SH-SY5Y (cell line): ENCODE measurements around the gene ATG13.

ENCODE experiments used
- GATA2 ChIP-seq: IDR thresholded peaks from 2 replicates; pipeline ENCODE4 v1.6.1; 2011; ENCODE audit warnings: mild to moderate bottlenecking, low read depth, low read length
- GATA3 ChIP-seq: IDR thresholded peaks from 2 replicates; pipeline ENCODE4 v1.6.1; 2011; ENCODE audit warnings: low read depth, mild to moderate bottlenecking, low read length, moderate library complexity

The ATG13 gene

DNA sequence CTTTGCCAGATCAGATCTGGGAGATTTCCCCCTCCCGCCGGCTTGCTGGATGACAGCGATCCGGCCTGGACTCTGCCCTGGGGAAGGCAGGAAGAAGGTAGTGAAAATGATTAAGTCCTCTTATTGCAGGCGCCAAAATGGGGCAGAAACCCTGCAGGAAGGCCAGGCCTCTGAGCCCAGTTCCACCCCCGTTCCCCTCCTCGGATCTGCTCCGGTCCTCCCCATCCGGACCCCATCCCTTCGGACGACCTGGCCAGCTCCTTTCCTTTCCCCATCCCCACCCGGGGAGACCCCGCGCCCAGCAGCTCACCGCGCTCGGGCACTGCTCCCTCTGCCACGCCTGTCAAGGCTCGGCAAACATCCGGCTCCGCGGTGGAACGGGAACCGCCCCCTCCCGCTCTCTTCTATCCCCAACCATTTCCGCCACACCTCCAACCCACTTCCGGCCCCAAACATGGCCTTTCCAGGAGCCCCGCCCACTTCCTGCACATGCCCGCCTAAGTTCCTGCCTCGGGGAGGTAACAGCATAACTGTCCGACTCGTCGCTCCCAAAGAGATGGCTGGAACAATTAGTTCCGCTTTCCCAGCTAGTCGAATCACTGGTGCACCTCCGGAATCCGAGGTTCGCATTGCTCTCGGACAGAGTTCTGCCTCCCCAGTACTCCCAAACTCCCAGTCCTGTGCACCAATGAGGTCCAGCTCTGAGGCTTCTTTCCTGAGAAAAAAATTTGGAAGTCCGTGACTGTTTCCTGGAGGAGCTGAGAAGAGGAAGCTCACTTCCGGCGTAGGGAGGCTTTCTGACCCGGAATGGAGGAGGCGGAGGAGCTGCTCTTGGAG, 83.1 kb downstream of the ATG13 start, which contains the start of the genes ARHGAP1 and ZNF408:
Gene ARHGAP1, minus strand, starts transcription at position 379 of the 837 bp plus-strand sequence. CDS start 4,512 bp downstream, outside the sequence.
Gene ZNF408, plus strand, starts transcription at position 791 of the 837 bp plus-strand sequence. Its CDS starts 17 bp downstream, at position 808.
- no peak for TF ChIP-seq GATA2
- no peak for TF ChIP-seq GATA3

DNA sequence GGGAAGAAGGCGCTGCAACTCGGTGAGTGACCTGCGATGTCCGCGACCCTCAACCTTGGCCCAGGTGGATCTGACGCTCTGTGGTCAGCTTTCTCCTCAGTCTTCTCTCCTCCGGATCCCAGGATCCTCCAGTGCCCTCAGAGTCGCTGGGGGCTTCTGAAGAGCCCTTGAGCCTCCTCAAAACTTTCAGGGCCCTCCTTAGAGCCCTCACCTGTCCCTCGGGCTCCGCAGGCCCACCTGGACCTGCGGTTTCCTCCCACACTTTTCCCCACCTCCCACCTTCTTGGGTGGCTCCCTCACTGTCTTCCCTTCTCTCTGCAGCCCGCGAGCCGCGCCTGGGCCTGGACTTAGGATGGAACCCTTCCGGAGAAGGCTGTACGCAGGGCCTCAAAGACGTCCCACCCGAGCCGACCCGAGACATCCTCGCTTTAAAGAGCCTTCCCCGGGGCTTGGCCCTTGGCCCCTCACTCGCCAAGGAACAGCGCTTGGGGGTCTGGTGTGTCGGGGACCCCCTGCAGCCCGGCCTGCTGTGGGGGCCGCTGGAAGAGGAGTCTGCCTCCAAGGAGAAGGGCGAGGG, 83.8 kb downstream of the ATG13 start:
- TF ChIP-seq GATA2 (no peak), GATA3 (no peak)

DNA sequence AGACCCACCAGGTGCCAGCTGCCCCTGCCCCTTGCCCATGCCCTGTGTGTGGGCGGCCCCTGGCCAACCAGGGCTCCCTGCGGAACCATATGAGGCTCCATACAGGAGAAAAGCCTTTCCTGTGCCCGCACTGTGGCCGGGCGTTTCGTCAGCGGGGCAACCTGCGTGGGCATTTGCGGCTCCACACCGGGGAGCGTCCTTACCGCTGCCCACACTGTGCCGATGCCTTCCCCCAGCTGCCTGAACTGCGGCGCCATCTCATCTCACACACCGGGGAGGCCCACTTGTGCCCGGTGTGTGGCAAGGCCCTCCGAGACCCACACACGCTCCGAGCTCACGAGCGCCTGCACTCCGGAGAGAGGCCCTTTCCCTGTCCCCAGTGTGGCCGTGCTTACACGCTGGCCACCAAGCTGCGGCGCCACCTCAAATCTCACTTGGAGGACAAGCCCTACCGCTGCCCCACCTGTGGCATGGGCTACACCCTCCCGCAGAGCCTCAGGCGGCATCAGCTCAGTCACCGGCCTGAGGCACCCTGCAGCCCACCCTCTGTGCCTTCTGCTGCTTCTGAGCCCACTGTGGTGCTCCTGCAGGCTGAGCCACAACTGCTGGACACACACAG, 87.8 kb downstream of the ATG13 start:
- no peak for TF ChIP-seq GATA3
- TF ChIP-seq GATA2: no peak

DNA sequence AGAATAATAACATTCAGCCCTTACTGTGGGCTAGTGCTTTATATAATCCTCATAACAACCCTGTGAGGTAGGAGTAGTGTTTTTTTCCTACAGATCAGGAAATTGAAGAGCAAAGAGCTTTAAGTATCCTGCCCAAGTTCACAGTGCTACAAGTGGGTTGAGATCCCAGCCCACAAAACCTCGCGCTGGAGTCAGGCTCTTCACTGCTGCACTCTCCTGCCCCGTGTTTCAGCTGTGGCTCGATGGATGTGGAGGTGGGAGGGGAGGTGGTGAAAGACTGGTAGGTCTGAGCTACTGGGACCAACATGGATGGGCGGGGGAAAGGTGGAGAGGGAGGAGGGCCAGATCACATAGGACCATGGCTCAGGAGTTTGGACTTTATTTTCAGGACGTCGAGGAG, 89.5 kb downstream of the ATG13 start:
- no peak for TF ChIP-seq GATA2
- no peak for TF ChIP-seq GATA3

DNA sequence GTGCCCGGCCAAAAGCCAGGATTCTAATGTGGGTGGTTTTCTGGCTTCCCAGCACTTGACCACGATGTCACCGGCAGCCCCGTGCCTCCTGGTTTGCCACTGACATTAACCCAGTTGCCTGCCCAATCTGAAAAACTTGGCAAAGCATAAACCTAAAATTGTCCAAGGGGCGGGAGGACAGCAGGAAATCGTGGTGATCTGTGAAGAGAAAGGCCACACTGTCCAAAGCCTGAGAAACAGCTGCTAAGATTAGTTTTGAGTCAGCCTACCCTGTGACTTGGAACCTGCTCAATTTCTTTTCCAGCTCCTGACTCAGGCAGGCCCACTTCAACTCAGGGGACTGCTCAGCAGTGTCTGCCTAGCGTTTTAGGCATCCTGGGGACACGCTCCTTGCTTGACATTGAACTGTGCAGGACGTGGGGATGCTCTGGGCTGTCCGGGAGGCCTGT, 93.5 kb downstream of the ATG13 start:
- TF ChIP-seq GATA2 (no peak), GATA3 (no peak)

DNA sequence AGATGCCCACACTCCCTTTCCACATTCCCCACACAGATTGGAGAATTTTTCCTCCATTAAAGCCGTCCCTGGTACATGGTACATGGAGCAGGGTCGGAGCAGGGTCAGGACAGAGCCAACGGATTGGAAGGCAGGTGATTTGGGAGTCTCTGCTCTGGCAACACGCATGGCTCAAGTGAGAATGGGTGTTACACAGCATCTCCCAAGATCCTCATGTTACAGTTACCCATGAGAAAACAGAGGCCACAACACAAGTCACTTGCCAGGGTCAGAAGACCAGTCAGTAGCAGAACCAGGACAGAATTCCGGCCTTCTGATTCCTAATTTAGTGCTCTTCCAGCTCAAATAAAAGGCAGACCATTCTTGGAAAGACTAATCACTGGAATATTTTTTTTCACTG, 94.0 kb downstream of the ATG13 start:
- TF ChIP-seq GATA2 (no peak), GATA3 (no peak)

DNA sequence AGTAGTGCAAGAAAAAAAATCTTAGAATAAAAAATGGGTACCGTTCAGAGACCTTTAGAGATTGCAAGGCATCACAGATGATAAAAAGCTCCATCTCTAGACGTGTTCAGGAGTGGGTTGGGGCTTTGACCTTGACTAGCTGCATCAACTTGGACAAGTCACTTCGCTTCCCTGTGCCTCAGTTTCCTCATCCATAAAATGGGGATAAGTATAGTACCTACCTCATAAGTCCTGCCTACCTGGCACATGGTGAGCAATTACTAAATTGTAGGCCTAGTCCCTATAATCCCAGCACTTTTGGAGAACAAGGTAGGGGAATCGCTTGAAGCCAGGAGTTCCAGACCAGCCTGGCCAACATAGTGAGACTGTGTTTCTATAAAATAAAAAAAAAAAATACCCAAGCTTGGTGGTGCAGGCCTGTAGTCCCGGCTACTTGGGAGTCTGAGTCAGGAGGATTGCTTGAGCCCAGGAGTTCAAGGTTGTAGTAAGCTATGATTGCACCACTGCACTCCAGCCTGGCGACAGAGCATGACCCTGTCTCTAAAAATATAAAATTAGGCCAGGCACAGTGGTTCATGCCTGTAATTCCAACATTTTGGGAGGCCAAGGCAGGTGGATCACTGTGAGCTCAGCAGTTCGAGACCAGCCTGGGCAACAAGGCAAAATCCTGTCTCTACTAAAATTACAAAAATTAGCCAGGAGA, 95.7 kb downstream of the ATG13 start:
- TF ChIP-seq GATA3: no peak
- no peak for TF ChIP-seq GATA2

DNA sequence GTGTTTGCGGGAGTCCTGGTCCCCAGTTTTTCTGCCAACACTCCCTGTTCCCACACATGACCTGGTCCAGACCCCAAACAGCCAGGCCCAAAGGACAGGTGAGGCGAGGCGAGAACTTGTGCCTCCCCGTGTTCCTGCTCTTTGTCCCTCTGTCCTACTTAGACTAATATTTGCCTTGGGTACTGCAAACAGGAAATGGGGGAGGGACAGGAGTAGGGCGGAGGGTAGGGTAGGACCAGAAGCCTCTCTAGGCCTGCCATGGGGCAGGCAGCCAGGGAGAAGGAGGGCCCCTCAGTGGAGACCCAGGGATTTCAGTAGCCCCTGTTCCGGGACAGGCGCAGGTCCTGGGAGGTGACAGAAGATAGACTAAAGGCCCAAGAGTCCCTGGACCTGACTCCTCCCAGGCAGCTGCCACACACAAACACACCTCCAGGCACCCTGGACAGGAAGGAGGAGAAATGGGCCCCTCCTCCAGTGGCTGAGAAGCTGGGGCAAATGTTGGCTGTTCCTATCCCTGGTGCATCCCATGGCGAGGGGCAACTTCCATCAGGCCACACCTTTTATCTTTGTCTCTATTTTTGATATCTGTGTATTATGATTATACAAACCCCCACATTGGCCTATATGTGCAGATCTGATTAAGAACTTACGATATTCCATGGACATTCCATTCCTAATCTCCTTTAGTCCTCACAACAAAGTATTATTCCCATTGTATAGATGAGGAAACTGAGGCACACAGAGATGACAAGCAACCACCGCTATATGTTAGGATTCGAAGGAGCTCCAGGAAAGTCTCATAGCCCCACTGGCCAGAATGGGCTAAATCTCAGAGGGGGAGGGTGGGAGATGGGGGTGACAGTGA, 101.0 kb downstream of the ATG13 start:
- no peak for TF ChIP-seq GATA3
- TF ChIP-seq GATA2: no peak

DNA sequence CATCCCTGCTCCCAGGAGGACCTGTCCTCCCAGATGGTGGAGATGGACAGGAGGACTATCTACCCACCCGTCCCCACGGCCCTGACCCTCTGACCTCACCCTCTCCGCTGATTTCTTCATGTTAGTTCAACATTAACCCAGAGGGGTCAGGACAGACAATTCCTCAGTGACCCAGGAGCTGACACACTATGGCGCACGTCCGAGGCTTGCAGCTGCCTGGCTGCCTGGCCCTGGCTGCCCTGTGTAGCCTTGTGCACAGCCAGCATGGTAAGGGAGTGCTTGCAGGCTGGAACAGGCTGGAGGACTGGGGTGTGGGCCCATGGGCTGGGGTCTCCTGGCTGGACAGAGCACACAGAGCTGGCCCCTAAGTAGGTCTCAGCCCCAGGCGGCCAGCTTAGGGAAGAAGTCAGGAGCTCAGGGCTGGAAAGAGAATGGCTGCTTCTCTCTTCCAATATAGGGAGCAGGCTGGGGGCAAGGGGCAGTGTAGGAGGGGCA, 101.7 kb downstream of the ATG13 start, which contains the start of gene F2:
Gene F2, plus strand, starts transcription at position 166 of the 495 bp plus-strand sequence. Its CDS starts 23 bp downstream, at position 189.
- TF ChIP-seq GATA2 (no peak), GATA3 (no peak)

DNA sequence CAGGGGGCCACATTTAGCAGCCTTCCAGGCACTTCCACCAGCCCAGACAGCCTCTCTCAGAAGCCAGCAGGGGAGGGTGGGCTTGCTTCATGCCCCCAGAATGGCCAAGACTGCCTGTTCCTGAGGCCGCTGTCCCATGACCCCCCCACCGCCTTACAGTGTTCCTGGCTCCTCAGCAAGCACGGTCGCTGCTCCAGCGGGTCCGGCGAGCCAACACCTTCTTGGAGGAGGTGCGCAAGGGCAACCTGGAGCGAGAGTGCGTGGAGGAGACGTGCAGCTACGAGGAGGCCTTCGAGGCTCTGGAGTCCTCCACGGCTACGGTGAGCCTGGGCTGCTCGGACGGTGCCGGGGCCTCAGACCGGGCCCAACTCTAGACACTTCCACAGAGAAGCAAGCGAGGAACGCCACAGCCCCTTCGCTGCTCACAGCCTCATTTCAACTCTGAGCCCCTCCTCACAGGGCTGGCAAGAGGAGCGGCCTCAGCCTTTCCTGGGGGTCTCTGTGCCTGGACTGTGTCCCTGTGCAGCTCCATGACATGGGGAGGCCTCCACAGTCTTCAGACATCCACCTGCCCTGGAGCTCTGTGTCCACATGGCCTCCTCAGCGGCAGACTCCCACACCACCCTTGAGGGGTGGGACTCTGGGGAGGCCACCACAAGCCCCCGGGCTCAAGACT, 102.3 kb downstream of the ATG13 start:
- TF ChIP-seq GATA2 (no peak), GATA3 (no peak)

DNA sequence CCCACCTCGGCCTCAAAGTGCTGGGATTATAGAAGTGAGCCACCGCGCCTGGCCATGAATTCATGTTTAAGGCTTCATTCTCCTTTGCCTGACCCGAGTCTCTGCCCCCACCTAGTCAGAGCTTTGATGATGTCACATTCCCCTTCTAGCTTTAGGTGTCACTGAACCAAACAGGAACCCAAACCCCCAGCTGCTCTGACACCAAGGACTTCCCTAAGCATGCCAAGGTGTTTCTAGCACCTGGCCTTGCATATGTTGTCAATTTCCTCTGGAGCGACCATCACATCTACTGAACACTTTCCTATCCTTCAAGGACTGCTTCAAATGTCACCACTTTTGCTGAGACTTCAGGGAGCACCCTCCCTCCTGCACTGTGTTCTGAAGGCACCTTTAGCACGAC, 103.9 kb downstream of the ATG13 start:
- no peak for TF ChIP-seq GATA3
- no peak for TF ChIP-seq GATA2
